ENCODE data around the gene KRTAP10-7. TPM values are rescaled to one million over a fixed set of nuclear protein-coding genes. Genes with fewer than 3 reads are reported as not detected.

KRTAP10-7 gene
- polyA plus RNA-seq, 3 donors, result not detected

- Mint-ChIP-seq H3K9me3 (peaks cover 3 to 14% (median 9%) of the 10 kb centered on the region in 7 donors), H3K27ac (no peak overlapping the region), H3K27me3 (ENCODE audit: low read depth in 3 of 3) (peaks cover 4 to 8% (median 8%) of the 10 kb centered on the region in 3 donors), H3K4me3 (no peak overlapping the region), H3K4me1 (no peaks in the 10 kb centered on the region), H3K36me3 (no peaks in the 10 kb centered on the region)
- intact Hi-C loops (cut with micrococcal nuclease), result no loop called here
- Histone ChIP-seq H3K4me1 (ENCODE audit: control insufficient read depth in 1 of 2, insufficient read depth in 2 of 2, low read length in 2 of 2) (no peaks in the 10 kb centered on the region), H3K27me3 (ENCODE audit: control insufficient read depth in 2 of 2, insufficient read depth in 2 of 2, low read length in 2 of 2) (no peaks in the 10 kb centered on the region), H3K79me2 (ENCODE audit: insufficient read depth, low read length) (no peaks in the 10 kb centered on the region), H4K20me1 (ENCODE audit: insufficient read depth, low read length) (no peaks in the 10 kb centered on the region), H2AFZ (ENCODE audit: insufficient read depth, low read depth, low read length, poor library complexity, severe bottlenecking) (no peak overlapping the region), H3K27ac (ENCODE audit: low read depth in 1 of 2, low read length in 2 of 2) (no peak overlapping the region), H3K9ac (ENCODE audit: insufficient read depth, low read length, poor library complexity, severe bottlenecking) (no peak overlapping the region), H3K9me3 (replicated peaks in 1 of 2; ENCODE audit: control insufficient read depth in 1 of 2, insufficient read depth in 1 of 2, low read length in 2 of 2) (peaks cover 0 to 3% of the 10 kb centered on the region in 2 donors), H3K4me2 (replicated peaks; ENCODE audit: extremely low read depth, low read length, poor library complexity, severe bottlenecking) (no peak overlapping the region), H3K36me3 (replicated peaks in 1 of 2; ENCODE audit: control insufficient read depth in 1 of 2, insufficient read depth in 2 of 2, low read length in 2 of 2) (no peaks in the 10 kb centered on the region), H3K4me3 (replicated peaks in 1 of 3; ENCODE audit: low read depth in 2 of 3, low read length in 3 of 3) (no peak overlapping the region)
- TF ChIP-seq CTCF (IDR thresholded peaks at IDR 0.05), result no peak
- WGBS (ENCODE audit: insufficient coverage), result 92% methylated on average over 15 of the region's 23 CpGs
- DNase-seq, result no peak
These were observed 1.4 kb downstream of the KRTAP10-7 start for GRCh38 chr21:44601596-44602462.

- 86% methylated on average over 20 of the region's 21 CpGs for WGBS (ENCODE audit: insufficient coverage)
- Histone ChIP-seq H3K27ac (ENCODE audit: low read depth in 1 of 2, low read length in 2 of 2) (no peak overlapping the region), H3K36me3 (replicated peaks in 1 of 2; ENCODE audit: control insufficient read depth in 1 of 2, insufficient read depth in 2 of 2, low read length in 2 of 2) (no peaks in the 10 kb centered on the region), H3K79me2 (ENCODE audit: insufficient read depth, low read length) (no peaks in the 10 kb centered on the region), H3K9me3 (replicated peaks in 1 of 2; ENCODE audit: control insufficient read depth in 1 of 2, insufficient read depth in 1 of 2, low read length in 2 of 2) (peaks cover 0 to 3% of the 10 kb centered on the region in 2 donors), H3K27me3 (ENCODE audit: control insufficient read depth in 2 of 2, insufficient read depth in 2 of 2, low read length in 2 of 2) (no peaks in the 10 kb centered on the region), H2AFZ (ENCODE audit: insufficient read depth, low read depth, low read length, poor library complexity, severe bottlenecking) (no peak overlapping the region), H3K4me3 (replicated peaks in 1 of 3; ENCODE audit: low read depth in 2 of 3, low read length in 3 of 3) (no peak overlapping the region), H3K9ac (ENCODE audit: insufficient read depth, low read length, poor library complexity, severe bottlenecking) (no peak overlapping the region), H3K4me1 (ENCODE audit: control insufficient read depth in 1 of 2, insufficient read depth in 2 of 2, low read length in 2 of 2) (no peaks in the 10 kb centered on the region), H4K20me1 (ENCODE audit: insufficient read depth, low read length) (no peaks in the 10 kb centered on the region), H3K4me2 (replicated peaks; ENCODE audit: extremely low read depth, low read length, poor library complexity, severe bottlenecking) (no peak overlapping the region)
- Mint-ChIP-seq H3K27me3 (ENCODE audit: low read depth in 3 of 3) (peaks cover 4 to 8% (median 7%) of the 10 kb centered on the region in 3 donors), H3K9me3 (peaks cover 3 to 14% (median 9%) of the 10 kb centered on the region in 7 donors), H3K4me3 (no peak overlapping the region), H3K4me1 (no peaks in the 10 kb centered on the region), H3K27ac (no peak overlapping the region), H3K36me3 (no peaks in the 10 kb centered on the region)
- intact Hi-C loops (cut with micrococcal nuclease), result no loop called here
- TF ChIP-seq CTCF (IDR thresholded peaks at IDR 0.05), result no peak
- DNase-seq, result no peak
These were observed 2.1 kb downstream of the KRTAP10-7 start for GRCh38 chr21:44602463-44602850.
